Activated naive CD8-positive, alpha-beta T cell (primary cell): Measurements from ENCODE around the gene PSPN.

Experiments used
- H3K27ac Mint-ChIP-seq: one replicate; pipeline ENCODE4 v1.8.0; 2021; ENCODE audit warnings: mixed read lengths
- H3K27me3 Mint-ChIP-seq: one replicate; pipeline ENCODE4 v1.8.0; 2021; ENCODE audit warnings: mixed read lengths
- H3K36me3 Mint-ChIP-seq: one replicate; pipeline ENCODE4 v1.8.0; 2021; ENCODE audit warnings: mixed read lengths
- H3K4me1 Mint-ChIP-seq: one replicate; pipeline ENCODE4 v1.8.0; 2021; ENCODE audit warnings: low read depth, mixed read lengths
- H3K4me3 Mint-ChIP-seq: one replicate; pipeline ENCODE4 v1.8.0; 2021; ENCODE audit warnings: mild to moderate bottlenecking, mixed read lengths
- H3K9me3 Mint-ChIP-seq: one replicate; pipeline ENCODE4 v1.8.0; 2021; ENCODE audit warnings: low read depth, mixed read lengths

Gene PSPN

DNA sequence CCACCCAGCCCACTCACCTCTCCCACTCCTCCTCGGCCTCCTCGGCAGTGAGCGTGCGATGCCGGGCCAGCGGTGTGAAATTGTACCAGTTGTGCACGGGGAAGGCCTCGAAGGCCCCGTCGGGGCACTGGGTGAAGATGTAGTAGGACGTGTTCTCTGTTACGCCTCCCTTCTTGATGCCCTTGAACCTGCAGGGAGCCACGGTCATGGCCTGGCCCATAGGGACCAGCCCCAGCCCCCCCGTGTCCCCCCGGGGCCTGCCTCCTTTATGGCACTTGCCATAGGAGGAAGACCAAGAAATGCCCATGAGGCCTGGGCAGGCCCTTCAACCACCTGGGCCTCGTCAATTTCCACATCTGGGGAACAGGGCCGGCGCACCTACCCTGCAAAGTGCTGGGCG lies 11.6 kb upstream of the PSPN start:
- H3K9me3 Mint-ChIP-seq = no peaks in the 10 kb centered on the region
- H3K27me3 Mint-ChIP-seq = no peaks in the 10 kb centered on the region
- peaks cover 10% of the 10 kb centered on the region for H3K36me3 Mint-ChIP-seq
- H3K4me1 Mint-ChIP-seq = peaks cover 12% of the 10 kb centered on the region
- H3K27ac Mint-ChIP-seq = no peak overlapping the region
- H3K4me3 Mint-ChIP-seq = no peak overlapping the region

DNA sequence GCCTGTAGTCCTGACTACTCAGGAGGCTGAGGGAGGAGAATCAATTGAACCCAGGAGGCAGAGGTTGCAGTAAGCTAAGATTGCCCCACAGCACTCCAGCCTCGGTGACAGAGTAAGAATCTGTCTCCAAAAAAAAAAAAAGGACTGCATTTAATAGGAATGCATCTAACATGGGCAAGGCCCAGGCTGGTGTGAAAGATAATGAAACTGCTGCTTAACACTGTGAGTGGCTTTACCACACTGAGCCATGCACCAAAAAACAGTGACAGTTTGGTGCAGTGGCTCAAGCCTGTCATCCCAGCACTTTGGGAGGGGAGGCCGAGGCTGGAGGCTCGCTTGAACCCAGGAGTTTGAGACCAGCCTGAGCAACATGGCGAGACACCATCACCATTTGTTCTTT lies 8.6 kb upstream of the PSPN start:
- H3K4me1 Mint-ChIP-seq = no peaks in the 10 kb centered on the region
- H3K4me3 Mint-ChIP-seq = no peak overlapping the region
- peaks cover 7% of the 10 kb centered on the region for H3K36me3 Mint-ChIP-seq
- H3K27me3 Mint-ChIP-seq = no peaks in the 10 kb centered on the region
- no peak overlapping the region for H3K27ac Mint-ChIP-seq
- no peaks in the 10 kb centered on the region for H3K9me3 Mint-ChIP-seq

DNA sequence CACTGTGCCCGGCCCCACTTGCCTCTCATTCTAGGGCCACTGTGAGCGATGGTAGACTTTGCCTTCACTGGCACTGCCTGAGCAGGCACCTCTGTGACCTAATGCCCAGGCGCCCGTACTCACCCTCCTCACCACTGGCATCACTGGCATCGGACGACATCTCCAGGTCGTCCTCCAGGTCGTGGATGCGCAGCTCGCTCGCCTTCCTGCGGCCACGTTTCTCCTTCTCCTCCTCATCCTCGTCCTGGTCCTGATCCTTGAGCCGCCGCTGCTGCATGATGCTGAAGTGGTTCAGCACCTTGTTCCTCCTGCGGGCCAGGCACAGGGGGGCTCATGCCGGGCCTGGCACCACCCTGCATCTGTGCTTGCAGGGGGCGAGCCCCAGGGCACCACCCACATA lies 7.5 kb upstream of the PSPN start:
- H3K4me1 Mint-ChIP-seq = no peaks in the 10 kb centered on the region
- H3K27ac Mint-ChIP-seq = no peak overlapping the region
- peaks cover 7% of the 10 kb centered on the region for H3K36me3 Mint-ChIP-seq
- H3K4me3 Mint-ChIP-seq = no peak overlapping the region
- H3K9me3 Mint-ChIP-seq = no peaks in the 10 kb centered on the region
- no peaks in the 10 kb centered on the region for H3K27me3 Mint-ChIP-seq

DNA sequence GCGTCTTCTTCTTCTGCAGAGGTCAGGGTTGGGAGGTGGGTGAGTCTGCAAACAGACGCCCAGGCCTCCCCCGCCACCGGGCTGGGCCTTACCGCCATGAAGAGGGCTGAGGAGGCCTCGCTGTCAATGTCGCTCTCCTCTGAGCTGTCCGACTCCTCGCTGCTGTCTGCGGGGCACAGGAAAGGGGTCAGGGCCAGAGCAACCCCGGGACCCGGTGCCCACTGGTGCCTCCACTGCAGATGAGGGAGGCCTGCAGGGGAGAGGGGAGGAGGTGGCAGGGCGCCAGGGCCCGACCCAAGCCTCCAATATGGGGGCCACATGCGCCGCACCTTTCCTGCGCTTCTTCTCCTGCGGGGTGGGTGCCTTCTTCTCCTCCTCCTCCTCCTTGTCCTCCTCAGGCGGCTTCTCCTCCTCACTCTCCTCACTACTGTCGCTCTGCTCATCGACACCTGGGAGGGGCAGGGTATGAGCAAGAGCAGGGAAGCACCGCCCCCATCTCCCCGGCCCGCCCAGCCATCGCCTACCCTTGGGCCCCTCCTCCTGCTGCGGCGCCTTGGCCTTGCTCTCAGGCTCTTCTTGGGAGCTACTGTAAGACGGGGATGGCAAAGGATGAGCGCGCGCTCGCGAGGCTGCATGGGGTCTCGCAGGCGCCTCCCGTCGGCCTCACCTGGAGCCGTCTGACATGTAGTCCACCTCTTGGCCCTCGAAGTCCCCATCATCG lies 5.5 kb upstream of the PSPN start:
- Mint-ChIP-seq H3K36me3 (peaks cover 7% of the 10 kb centered on the region), H3K27me3 (no peaks in the 10 kb centered on the region), H3K4me3 (no peak overlapping the region), H3K27ac (no peak overlapping the region), H3K4me1 (no peaks in the 10 kb centered on the region), H3K9me3 (no peaks in the 10 kb centered on the region)

DNA sequence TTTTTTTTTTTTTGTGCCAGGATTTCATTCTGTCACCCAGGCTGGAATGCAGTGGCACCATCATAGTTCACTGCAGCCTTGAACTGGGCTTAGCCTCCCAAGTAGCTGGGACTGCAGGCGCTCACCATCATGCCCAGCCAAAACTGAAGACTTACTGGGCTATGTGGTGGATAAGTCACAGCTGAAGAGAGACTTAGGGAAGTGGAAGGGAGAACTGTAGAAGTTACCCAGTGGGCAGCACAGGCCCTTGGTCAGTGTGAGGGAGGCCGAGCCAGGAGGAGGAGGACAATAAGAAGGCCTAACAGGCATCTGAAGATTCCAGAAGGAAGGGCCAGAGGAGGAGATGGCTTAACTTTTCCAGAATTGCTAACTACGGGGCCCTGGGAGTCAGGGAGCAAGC lies 4.0 kb upstream of the PSPN start:
- H3K4me3 Mint-ChIP-seq = no peak overlapping the region

DNA sequence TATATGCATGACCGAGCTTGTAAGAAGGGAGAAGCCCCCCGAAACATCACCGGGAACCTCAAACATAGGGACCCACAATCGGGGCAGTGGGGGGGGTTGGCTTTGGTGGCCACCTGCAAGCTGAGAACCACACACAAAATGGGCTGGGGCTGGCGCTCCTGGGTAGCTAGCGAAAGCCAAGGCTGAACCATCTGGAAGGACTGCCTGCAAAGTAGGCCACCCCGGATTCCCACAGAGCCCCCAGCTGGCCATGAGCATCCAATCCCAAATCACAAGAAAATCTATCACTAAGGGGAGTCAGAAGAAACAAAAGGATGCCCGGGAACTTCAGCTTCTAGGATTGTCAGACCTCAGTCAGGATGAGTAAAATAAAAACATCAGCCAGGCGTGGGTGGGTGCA lies 2.8 kb upstream of the PSPN start:
- H3K4me3 Mint-ChIP-seq = no peak overlapping the region

More for the DNA sequence above, 4.0 kb upstream of the PSPN start:
- H3K27me3 Mint-ChIP-seq = no peaks in the 10 kb centered on the region
- no peaks in the 10 kb centered on the region for H3K9me3 Mint-ChIP-seq
- H3K27ac Mint-ChIP-seq = no peak overlapping the region
- peaks cover 7% of the 10 kb centered on the region for H3K36me3 Mint-ChIP-seq
- no peaks in the 10 kb centered on the region for H3K4me1 Mint-ChIP-seq

DNA sequence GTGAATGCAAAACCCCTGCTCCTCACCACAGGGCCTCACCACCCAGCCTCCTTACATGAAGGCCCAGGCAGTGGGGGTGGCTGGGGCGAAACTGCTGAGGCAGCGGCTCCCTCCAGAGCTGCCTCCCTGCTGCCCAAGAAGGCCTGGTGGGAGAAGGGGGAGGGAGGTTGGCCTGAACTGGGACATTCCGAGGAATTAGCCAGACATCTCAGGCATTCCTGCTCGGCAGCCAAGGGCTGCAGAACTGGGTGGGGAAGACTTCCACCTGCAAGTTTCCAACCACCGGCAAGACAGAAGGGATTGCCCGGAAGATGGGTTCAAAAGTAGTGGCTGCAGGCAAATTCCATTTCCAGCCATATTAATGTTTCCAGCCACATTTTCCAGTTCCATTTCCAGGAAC lies 2.3 kb upstream of the PSPN start:
- H3K9me3 Mint-ChIP-seq = no peaks in the 10 kb centered on the region
- H3K4me3 Mint-ChIP-seq = no peak overlapping the region
- H3K27ac Mint-ChIP-seq = no peak overlapping the region
- H3K4me1 Mint-ChIP-seq = peaks cover 3% of the 10 kb centered on the region
- peaks cover 5% of the 10 kb centered on the region for H3K36me3 Mint-ChIP-seq
- no peaks in the 10 kb centered on the region for H3K27me3 Mint-ChIP-seq

More for the DNA sequence above, 2.8 kb upstream of the PSPN start:
- Mint-ChIP-seq H3K4me1 (peaks cover 3% of the 10 kb centered on the region), H3K27me3 (no peaks in the 10 kb centered on the region), H3K36me3 (peaks cover 7% of the 10 kb centered on the region), H3K27ac (no peak overlapping the region), H3K9me3 (no peaks in the 10 kb centered on the region)

DNA sequence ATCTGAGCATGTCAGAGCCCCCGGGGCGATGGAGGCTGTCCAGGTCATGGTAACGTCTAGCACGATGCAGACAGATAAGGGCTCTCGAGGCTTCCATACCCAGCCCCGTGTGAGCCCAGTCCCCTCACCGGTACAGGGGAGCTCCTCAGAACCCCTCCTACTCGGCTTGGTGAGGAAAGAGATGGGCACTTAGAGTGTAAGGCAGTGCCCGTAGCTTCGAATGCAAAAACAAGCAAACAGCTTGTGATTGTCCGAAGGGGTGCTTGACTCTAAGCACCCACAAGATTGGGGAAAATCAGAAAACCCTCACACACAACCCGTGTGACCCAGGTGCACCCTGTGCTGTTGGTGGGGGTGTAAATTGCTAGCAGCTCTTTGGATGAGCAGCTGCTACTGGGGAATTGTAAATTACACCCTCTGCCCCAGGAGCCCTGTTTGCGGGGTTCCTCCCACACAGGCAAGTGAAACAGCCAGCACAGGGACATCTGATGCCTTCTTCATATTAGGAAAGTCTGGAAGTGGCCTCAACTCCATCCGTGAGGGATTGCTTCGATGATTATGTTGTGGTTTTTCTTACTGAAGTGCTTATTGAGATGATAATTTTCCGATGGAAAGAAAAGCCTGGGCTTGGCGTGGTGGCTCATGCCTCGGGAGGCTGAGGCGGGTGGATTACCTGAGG lies 918 bp upstream of the PSPN start:
- Mint-ChIP-seq H3K9me3 (no peaks in the 10 kb centered on the region), H3K4me1 (peaks cover 8% of the 10 kb centered on the region), H3K27ac (no peak overlapping the region), H3K4me3 (no peak overlapping the region), H3K36me3 (peaks cover 3% of the 10 kb centered on the region), H3K27me3 (no peaks in the 10 kb centered on the region)

DNA sequence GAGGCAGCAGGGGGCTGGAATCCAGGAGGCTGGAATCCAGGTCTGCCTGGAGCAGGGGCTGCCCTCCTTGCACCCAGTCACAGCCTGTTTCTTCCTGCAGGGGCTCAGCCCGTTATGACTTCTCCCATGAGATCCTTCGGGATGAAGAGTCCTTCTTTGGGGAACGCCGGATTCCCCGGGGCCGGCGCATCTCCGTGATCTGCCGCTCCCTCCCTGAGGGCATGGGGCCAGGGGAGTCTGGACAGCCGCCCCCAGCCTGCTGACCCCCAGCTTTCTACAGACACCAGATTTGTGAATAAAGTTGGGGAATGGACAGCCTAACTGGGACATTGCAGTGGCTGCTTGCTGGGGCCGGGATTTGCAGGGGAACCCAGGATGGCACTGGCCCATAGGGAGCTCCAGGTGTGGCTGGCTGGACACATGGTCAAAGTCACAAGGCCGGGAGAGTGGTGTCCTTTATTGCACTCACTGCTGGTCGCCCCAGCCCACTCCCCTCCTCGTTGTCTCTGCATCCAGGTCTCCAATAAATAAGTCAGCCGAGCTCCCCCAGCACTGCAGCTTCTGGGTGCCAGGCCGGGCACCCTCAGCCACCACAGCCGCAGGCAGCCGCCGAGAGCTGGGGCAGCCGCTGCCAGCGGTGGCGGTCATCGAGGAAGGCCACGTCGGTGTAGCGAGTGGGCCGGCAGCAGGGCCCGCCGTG lies 872 bp downstream of the PSPN start:
- no peaks in the 10 kb centered on the region for H3K27me3 Mint-ChIP-seq
- H3K36me3 Mint-ChIP-seq = peaks cover 2% of the 10 kb centered on the region
- peak overlapping the region; percentile 46 for H3K27ac Mint-ChIP-seq
- H3K4me1 Mint-ChIP-seq = peaks cover 9% of the 10 kb centered on the region
- H3K9me3 Mint-ChIP-seq = no peaks in the 10 kb centered on the region
- no peak overlapping the region for H3K4me3 Mint-ChIP-seq

DNA sequence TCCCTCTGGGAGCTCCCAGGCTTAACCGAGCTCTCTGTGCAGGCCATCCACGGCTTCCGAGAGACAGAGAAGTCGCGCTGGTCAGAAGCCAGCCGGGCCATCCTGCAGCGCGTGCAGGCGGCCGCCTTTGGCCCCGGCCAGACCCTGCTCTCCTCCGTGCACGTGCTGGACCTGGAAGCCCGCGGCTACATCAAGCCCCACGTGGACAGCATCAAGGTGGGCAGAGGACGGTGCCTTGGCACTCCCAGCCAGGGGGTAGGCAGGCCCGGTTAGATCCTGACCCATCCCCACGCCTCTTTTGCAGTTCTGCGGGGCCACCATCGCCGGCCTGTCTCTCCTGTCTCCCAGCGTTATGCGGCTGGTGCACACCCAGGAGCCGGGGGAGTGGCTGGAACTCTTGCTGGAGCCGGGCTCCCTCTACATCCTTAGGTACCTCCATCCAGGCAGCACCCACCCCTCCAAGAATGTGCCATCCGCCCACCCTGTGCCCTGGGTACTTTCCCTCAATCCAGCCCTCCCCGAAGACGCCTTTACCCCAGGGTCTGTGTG lies 1.5 kb downstream of the PSPN start:
- Mint-ChIP-seq H3K27me3 (no peaks in the 10 kb centered on the region), H3K27ac (peak overlapping the region; percentile 46), H3K4me3 (no peak overlapping the region), H3K4me1 (peaks cover 11% of the 10 kb centered on the region), H3K9me3 (no peaks in the 10 kb centered on the region), H3K36me3 (no peaks in the 10 kb centered on the region)

DNA sequence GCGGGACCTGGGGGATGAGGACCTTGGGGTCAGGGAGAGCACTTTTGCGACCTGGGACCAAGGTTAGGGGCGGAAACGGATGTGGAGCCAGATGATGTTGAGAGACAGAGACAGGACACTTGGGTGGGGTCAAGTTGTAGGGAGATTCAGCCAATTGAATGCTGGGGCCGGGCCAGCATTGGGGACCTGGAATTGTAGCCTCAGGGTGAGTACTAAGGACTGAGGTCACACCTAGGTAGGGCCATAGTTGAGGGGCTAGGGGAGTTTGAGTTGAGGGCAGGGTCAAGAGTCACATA lies 2.0 kb downstream of the PSPN start:
- no peaks in the 10 kb centered on the region for H3K36me3 Mint-ChIP-seq
- H3K9me3 Mint-ChIP-seq = no peaks in the 10 kb centered on the region

DNA sequence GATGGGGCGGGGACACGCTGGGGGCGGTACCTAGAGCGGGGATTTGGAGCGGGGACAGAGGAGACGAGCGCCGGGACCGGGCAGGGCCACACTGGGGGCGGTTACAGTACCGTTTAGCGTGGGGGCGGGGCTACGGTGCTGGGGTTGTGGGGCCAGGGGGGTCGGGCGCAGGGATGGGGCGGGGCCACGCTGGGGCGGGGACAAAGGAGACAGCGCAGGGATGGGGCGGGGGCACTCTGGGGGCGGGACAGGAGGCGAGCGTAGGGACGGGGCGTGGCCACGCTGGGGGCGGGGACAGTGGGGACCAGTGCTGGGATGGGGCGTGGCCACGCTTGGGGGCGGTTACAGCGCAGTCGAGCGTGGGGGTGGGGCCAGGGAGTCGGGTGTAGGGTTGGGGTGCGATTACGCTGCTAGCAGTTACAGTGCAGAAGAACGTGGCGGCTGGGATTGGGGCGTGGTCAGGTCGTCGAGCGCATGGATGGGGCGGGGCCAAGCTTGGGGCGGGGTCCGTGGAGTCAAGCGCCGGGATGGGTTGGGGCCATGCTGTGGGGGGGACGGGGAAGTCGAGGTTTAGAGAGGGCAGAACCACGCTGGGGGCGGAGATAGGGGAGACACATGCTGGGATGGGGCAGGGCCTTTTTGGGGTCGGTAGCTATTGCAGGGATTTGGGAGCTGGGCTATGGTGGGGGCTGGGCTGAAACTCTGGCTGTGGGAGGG lies 2.5 kb downstream of the PSPN start:
- Mint-ChIP-seq H3K9me3 (no peaks in the 10 kb centered on the region), H3K27ac (peak overlapping the region; percentile 92), H3K36me3 (no peaks in the 10 kb centered on the region), H3K4me1 (peaks cover 11% of the 10 kb centered on the region), H3K4me3 (peak overlapping the region; percentile 88), H3K27me3 (no peaks in the 10 kb centered on the region)

More for the DNA sequence above, 2.0 kb downstream of the PSPN start:
- Mint-ChIP-seq H3K27ac (peak overlapping the region; percentile 70), H3K27me3 (no peaks in the 10 kb centered on the region), H3K4me3 (peak overlapping the region; percentile 88), H3K4me1 (peaks cover 11% of the 10 kb centered on the region)

DNA sequence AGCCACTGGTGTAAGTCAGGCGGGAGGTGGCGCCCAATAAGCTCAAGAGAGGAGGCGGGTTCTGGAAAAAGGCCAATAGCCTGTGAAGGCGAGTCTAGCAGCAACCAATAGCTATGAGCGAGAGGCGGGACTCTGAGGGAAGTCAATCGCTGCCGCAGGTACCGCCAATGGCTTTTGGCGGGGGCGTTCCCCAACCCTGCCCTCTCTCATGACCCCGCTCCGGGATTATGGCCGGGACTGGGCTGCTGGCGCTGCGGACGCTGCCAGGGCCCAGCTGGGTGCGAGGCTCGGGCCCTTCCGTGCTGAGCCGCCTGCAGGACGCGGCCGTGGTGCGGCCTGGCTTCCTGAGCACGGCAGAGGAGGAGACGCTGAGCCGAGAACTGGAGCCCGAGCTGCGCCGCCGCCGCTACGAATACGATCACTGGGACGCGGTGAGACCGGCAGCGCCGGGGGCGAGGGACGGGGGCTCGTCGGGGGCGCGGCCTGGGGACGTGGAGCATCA lies 3.1 kb downstream of the PSPN start, which contains the start of gene ALKBH7:
Gene ALKBH7, plus strand, starts transcription at position 201 of the 502 bp plus-strand sequence. Its CDS starts 27 bp downstream, at position 228.
- Mint-ChIP-seq H3K9me3 (no peaks in the 10 kb centered on the region), H3K4me1 (peaks cover 11% of the 10 kb centered on the region), H3K27ac (peak within 1 kb of the TSS; percentile 92), H3K27me3 (no peaks in the 10 kb centered on the region), H3K4me3 (peak within 1 kb of the TSS; percentile 88), H3K36me3 (no peaks in the 10 kb centered on the region)

DNA sequence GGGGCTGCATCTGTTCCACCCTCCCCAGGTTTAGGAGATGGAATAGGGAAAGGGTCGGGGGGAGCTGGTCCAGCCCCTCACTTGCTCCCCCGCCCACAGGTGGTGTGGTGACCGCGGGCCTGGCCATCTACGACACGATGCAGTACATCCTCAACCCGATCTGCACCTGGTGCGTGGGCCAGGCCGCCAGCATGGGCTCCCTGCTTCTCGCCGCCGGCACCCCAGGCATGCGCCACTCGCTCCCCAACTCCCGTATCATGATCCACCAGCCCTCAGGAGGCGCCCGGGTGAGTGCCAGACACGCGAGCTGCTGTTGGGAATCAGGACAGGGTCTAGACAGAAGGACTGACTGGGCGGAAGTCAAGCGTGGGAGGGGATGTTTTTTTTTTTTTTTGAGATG lies 11.4 kb downstream of the PSPN start:
- no peaks in the 10 kb centered on the region for H3K9me3 Mint-ChIP-seq
- H3K4me3 Mint-ChIP-seq = peak overlapping the region; percentile 32
- peaks cover 17% of the 10 kb centered on the region for H3K4me1 Mint-ChIP-seq
- no peaks in the 10 kb centered on the region for H3K27me3 Mint-ChIP-seq
- H3K36me3 Mint-ChIP-seq = no peaks in the 10 kb centered on the region
- no peak overlapping the region for H3K27ac Mint-ChIP-seq
